KOPT-K1 (cell line): Measurements from ENCODE around the gene DCANP1.

Source experiments
- H3K27ac ChIP-seq: fragments of 200-600 bp; sonication (generic); 2 replicates; pipeline ENCODE4 v1.5.1; 2016; ENCODE audit warnings: antibody characterized with exemption, mild to moderate bottlenecking, low read depth, low read length; ENCODE audit not compliant: poor library complexity, severe bottlenecking
- H3K36me3 ChIP-seq: fragments of 200-600 bp; sonication (generic); 2 replicates; pipeline ENCODE4 v1.5.1; 2017; ENCODE audit warnings: antibody characterized with exemption, mild to moderate bottlenecking, low read length, moderate library complexity; ENCODE audit not compliant: insufficient read depth
- H3K9me3 ChIP-seq: fragments of 200-600 bp; sonication (generic); 2 replicates; pipeline ENCODE4 v1.5.1; 2017; ENCODE audit warnings: antibody characterized with exemption, low read length, mild to moderate bottlenecking; ENCODE audit not compliant: insufficient read depth, poor library complexity, severe bottlenecking

Gene DCANP1

DNA sequence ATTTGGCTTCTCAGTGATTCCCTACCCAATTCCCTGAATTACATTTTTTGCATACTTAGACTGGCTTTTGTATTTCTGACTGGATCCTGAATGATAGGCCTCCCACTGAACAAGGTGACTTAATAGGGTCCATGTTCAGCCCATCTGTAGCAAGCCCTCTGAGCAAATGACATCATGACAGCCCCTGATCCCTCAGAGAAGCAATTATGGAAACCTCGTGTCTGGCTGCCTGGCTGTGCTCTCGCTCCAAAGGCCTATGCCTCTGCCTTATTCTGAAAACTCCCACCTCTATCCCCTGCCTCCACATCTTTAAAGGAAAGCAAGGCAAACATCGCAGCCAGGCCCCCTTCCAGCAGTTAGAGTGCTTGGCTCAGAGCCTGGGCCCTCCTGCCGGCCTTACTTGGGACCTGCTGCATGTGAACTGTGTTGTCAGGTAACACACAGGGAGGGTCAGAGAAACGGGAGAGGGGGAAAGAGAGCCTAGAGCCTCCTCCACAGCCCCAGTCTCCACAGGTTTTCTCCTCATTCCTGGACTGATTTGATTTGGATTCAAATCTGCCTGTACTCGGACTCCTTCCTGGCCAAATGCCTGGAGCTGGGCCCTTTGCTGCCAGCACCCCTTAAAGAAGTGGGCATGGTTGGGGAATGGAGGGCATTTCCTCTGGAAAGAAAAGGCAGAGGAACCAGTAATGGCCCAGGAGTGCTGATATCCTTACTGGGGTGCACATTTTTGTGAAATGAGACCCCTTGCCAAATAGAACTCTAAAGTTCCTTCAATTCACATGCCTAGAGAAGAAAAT, 3.8 kb downstream of the DCANP1 start:
- no peaks in the 10 kb centered on the region for H3K36me3 ChIP-seq

DNA sequence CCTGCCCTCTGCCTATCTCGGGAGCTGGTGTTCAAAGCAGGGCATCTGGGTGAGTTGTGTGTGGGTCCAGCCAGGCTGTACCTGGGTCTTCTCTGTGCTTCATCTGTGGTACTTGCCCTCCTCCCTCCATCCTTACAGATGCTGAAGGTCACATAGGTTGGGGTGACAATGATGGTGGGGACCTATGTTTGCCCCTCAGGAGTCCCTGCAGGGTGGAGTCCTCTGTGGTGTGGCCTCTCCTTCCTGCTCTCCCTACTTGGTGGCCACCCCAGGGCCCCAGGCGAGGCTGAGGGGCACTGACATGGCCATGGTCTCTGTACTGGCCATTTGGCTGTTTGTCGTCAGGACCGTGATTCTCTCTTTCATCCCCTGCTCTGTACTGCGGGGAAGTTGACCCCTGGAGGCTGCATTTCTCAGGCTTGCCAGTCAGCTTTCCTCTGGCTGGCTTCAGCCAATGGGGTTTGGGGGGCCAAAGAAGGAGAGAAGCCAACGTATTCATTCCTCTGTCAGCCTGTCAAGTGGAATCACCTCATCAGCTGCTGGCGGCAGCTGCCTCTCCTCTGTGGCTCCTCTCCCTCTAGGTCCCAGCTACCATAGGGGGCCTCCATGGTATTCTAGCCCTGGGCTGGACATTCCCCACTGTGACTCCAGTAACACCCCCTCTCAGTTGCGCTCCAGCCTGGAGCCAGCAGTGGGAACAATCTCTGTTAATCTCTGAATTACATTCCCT, 4.6 kb downstream of the DCANP1 start:
- H3K9me3 ChIP-seq, result no peaks in the 10 kb centered on the region
- no peak overlapping the region for H3K27ac ChIP-seq
- no peaks in the 10 kb centered on the region for H3K36me3 ChIP-seq

More for the DNA sequence above, 3.8 kb downstream of the DCANP1 start:
- no peaks in the 10 kb centered on the region for H3K9me3 ChIP-seq
- H3K27ac ChIP-seq, result no peak overlapping the region

DNA sequence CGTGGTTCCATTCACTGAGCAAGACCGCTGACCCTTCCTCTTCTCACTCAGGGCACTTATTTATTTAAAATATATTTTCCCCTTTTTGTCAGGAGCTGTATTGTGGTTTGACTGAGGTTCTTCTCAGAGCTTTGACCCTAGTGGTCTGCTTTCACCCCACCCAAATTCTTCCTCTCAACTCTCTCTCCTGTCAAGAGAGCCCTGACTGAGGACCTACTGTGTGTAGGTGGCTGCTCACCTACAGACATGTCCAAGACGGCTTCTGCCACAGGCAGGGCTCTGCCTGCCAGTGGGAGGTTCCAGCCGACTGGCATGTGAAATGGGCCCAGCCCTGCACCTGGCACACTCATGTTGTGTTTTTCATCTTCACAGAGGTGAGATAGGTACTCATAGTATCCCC, 5.2 kb downstream of the DCANP1 start:
- no peaks in the 10 kb centered on the region for H3K36me3 ChIP-seq
- H3K27ac ChIP-seq, result no peak overlapping the region
- H3K9me3 ChIP-seq, result no peaks in the 10 kb centered on the region

GRCh38 chr5:135441350-135441831, 5.8 kb downstream of the DCANP1 start:
- Histone ChIP-seq H3K36me3 (no peaks in the 10 kb centered on the region), H3K27ac (no peak overlapping the region), H3K9me3 (no peaks in the 10 kb centered on the region)

- Histone ChIP-seq H3K36me3 (no peaks in the 10 kb centered on the region), H3K9me3 (no peaks in the 10 kb centered on the region), H3K27ac (no peak overlapping the region)
Observed at GRCh38 chr5:135440916-135441315, 6.2 kb downstream of the DCANP1 start.

GRCh38 chr5:135439231-135440205, 7.6 kb downstream of the DCANP1 start:
- Histone ChIP-seq H3K27ac (no peak overlapping the region), H3K36me3 (no peaks in the 10 kb centered on the region), H3K9me3 (no peaks in the 10 kb centered on the region)

DNA sequence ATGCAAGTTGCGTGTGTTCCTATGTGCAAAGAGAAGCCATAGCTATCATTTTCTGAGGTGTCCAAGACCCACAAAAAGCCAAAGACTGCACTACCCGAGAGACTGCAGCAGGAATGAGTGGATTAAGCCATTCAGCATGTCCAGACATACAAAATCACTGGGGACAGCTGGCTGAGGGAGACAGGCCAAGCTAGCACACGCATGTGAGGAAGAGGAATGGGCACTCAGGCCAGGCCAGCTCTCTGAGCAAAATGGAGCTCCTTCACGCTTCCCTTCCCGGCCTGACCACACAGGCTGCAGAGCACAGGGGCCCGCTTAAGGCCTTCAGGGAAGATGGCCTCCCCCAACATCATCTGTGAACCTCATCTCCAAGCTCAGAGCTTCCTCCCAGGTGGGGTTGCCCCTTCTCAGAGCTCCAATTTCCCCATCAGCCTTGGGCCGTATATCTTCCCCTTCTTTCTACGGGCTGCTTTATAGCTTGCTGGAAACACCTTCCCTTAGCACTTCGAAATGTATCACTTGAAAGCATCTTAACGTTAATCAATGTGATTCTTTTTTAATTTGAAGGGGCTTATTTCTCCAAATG, 8.4 kb downstream of the DCANP1 start:
- H3K36me3 ChIP-seq, result no peaks in the 10 kb centered on the region
- H3K9me3 ChIP-seq, result no peaks in the 10 kb centered on the region
- H3K27ac ChIP-seq, result no peak overlapping the region

- H3K9me3 ChIP-seq, result no peaks in the 10 kb centered on the region
- no peak overlapping the region for H3K27ac ChIP-seq
- H3K36me3 ChIP-seq, result no peaks in the 10 kb centered on the region
Observed at GRCh38 chr5:135437796-135438560, 9.2 kb downstream of the DCANP1 start.

GRCh38 chr5:135437422-135437795, 9.7 kb downstream of the DCANP1 start:
- no peaks in the 10 kb centered on the region for H3K36me3 ChIP-seq
- no peak overlapping the region for H3K27ac ChIP-seq
- H3K9me3 ChIP-seq, result no peaks in the 10 kb centered on the region

GRCh38 chr5:135436951-135437418, 10.2 kb downstream of the DCANP1 start:
- Histone ChIP-seq H3K36me3 (no peaks in the 10 kb centered on the region), H3K9me3 (no peaks in the 10 kb centered on the region), H3K27ac (no peak overlapping the region)

DNA sequence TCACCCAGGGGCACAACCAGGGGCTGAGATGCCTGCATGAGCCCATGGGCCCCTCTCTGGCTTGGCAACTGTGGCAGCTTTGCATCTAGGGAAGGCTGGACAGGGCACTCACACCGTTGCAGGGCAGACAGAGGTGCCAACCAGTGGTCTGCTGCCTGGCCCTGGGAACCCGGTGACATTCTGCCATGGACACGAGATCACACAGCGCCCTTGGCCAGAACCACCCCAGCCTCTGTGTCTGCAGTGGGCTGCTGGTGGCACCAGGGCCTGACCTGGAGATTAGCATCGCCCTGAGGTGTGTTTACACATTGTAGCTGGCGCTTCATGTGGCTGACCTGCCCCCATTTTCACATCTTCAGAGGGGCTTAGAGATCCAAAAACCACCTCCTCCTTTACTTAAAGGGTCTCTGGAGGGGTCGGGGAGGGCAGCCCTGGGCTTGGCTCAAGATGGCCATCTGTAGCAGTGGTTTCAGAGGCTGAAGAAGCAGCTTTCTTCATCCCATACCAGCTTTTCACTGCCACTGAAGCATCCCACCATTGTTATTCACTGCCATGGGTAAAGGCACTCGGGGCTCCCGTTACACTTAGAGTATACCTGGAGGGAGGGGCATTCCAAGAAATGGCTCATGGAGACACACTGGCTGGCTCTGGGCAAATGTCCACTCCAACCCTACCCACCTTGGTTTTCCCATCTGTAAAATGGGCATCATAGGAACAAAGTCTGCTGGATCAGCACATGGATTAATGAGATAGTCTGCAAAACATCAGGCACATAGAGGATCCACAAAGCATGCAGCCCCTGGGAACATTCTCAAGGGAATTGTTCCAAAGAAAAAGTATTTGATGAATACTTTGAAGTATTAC, 11.4 kb downstream of the DCANP1 start:
- no peaks in the 10 kb centered on the region for H3K9me3 ChIP-seq
- H3K27ac ChIP-seq, result no peak overlapping the region
- H3K36me3 ChIP-seq, result no peaks in the 10 kb centered on the region

GRCh38 chr5:135434591-135435466, 12.3 kb downstream of the DCANP1 start:
- Histone ChIP-seq H3K27ac (no peak overlapping the region), H3K36me3 (no peaks in the 10 kb centered on the region), H3K9me3 (no peaks in the 10 kb centered on the region)
